Effector CD8-positive, alpha-beta T cell (primary cell): Measurements from ENCODE around the gene DMAC2L.
"Not testable (repeated sequence)": the region's sequence is repeated elsewhere in the genome, so short reads cannot be mapped to it uniquely, and the experiment has no call there.

ENCODE experiments used
- DNase-seq: peaks from one replicate; lab custom pipeline; 2025; lab: John Stamatoyannopoulos, UW

Gene DMAC2L

DNA sequence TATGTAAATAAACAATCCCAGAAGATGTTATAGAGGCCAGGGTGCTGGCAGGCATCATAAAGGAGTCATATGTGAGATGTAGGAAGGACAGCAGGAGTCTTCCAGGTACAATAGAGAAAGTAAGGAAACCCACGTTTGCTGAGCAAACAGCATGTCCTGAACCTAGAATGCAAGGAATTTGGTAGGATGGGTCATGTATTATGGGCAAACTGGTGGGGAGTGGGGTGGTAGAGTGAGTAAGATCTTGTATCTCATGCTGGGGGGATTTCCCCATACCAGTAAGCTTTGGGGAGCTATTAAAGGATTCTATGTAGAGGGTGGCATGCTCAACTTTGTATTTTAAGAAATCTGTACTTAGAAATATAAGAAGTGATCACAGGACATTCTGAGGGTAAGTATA lies 43.6 kb downstream of the DMAC2L start:
- no peak for DNase-seq

DNA sequence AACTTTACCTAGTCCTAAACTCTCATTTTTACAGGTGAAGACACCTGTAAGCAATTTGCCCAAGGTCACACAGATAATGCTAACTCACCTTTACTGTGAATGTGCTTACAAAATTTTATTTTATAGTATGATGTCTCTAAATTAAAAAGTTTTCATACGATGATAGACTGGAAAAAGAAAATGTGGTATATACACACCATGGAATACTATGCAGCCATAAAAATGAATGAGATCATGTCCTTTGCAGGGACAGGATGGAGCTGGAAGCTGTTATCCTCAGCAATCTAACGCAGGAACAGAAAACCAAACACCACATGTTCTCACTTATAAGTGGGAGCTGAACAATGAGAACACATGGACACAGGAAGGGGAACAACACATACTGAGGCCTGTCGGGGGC lies 44.2 kb downstream of the DMAC2L start:
- not testable (repeated sequence) for DNase-seq

DNA sequence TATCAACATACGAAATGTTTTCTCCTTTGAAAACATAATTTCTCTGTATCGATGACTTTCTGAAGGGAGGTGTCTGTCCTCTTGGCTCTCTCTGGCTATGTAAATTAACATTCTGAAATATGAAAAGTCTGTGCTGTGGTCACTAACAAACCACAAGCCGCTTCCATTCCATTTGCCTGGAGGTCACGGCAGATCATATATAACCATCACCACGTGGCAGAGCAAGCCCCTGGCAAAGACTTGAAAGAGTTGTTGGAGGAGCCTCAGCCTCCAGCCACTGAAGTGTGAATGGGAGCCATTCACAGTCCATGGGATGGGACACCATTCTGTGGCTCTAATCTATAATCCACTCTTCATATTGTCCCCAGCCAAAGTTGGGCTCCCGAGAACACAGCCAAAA lies 45.0 kb downstream of the DMAC2L start:
- no peak for DNase-seq

DNA sequence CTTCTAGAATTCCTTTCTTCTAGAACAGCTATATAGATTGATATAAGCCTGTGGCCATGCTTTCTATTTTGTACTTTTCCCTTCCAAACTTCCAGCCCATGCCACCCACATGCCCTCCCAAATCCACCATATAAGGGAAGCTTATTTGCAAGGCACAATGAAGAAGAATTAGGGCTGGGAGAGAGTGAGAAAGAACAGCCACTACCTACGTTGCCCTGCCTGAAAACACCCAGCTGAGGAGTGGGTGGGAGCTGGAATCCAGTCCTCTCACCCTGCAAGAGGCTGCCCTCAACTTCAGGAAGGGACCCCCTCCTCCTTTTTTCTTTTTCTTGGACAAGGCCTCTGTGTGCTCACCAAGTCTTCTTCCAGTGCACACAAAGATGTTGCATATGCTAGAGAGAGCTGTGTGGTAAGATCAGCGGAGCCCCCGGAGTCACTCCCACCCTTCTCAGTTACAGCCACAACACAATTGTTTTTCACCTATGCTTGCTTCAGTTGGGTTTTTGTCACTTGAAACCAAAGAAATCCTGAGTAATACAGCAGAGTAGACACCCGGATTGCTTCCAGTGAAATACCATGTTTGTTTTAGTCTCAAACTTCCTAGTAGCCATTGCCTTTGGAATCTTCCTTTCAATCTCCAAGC lies 45.8 kb downstream of the DMAC2L start:
- DNase-seq, result no peak

DNA sequence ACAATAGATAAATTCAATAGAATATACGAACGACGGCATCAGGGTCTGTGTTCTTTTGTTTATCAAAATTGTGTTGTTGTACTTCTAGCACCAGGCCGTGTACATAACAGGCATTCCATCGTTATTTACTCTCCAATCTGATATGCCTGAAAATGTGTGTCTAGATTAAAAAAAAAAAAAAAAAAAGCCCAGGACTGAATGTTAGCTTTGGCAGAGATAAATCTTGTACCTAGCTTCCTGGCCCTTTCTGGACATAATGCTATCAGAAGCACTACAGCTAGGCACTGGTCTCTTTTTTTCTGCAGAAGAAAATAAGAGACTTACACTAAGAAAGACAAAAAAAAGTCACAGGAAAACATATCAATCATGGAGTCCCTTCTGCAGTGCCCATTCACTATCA lies 47.5 kb downstream of the DMAC2L start:
- no peak for DNase-seq

DNA sequence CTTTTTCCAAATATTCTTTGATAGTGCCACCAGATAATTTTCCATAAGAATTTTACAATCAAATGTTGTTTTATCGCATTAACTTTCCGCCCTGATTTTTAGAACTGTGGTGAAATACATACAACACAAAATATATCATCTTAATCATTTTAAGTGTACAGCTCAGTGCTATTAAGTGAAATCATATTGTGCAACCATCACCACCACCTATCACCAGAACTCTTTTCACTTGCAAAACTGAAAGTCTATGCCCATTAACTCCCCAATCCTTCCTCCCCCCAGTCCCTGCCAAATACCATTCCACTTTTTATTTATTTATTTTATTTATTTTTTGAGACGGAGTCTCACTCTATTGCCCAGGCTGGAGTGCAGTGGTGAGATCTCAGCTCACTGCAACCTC lies 48.0 kb downstream of the DMAC2L start:
- DNase-seq, result no peak

DNA sequence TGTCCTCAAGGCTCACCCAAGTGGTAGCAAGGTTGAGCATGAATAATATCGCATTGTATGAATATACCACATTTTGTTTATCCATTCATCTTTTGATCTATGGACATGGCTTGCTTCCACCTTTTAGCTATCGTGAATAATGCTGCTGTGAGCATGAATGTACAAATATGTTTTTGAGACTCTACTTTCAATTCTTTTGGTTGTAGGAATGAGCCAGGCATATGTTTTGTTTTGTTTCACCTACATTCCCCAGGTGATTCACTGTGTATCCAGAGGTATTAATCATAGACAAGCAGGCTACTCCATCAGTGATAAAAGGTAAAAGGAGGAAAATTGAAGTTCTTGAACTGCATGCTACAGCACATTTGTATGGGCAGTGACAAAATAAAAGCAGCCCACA lies 48.7 kb downstream of the DMAC2L start:
- no peak for DNase-seq

DNA sequence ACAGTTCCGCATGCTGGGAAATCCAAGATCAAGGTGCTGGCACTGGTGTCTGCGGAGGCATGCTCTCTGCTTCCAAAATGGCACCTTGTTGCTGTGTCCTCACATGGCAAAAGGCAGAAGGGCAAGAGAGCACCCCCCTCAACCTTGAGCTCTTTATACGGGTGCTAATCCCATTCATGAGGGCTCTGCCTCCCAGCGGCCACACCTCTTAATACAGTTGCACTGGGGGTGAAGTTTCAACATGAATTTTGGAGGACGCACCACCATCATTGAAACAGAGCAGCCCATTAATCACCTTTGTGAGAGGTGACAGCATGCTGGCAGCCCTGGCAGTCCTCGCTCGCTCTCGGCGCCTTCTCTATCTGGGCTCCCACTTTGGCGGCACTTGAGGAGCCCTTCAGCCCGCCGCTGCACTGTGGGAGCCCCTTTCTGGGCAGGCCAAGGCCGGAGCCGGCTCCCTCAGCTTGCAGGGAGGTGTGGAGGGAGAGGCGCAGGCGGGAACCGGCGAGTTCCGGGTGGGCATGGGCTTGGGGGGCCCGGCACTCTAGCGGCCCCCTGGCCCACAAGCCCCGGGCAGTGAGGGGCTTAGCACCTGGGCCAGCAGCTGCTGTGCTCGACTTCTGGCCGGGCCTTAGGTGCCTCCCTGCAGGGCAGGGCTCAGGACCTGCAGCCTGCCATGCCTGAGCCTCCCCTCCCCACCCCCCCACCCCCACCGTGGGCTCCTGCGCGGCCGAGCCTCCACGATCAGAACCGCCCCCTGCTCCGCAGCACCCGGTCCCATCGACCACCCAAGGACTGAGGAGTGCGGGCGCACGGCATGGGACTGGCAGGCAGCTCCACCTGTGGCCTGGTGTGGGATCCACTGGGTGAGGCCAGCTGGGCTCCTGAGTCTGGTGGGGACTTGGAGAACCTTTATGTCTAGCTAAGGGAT lies 49.6 kb downstream of the DMAC2L start:
- DNase-seq, result not testable (repeated sequence)

DNA sequence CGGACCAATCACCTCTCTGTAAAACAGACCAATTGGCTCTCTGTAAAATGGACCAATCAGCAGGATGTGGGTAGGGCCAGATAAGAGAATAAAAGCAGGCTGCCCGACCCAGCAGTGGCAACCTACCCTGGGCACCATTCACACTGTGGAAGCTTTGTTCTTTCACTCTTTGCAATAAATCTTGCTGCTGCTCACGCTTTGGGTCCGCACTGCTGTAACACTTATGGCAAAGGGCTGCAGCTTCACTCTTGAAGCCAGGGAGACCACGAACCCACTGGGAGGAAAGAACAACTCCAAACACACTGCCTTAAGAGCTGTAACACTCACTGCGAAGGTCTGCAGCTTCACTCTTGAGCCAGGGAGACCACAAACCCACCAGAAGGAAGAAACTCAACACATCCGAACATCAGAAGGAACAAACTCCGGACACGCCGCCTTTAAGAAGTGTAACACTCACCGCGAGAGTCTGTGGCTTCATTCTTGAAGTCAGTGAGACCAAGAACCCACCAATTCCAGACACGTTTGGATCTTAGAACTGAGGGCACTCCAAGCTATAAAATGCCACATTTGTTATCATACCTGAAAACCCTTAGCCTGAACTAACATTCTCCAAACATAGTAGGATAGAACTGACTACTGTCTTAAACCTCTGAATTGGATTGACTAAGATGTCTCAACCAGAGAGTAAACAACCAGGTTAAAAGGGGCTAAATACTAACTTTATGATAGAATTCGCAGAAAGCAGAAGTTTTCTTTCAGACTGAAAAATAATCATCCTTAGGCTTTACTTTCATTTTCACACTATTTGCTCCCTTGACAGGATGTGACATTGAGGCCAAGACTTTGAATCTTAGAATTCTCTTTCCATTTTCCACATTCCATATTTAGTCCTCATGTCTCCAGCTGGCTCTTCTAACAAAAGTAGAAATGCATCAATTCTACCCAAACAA lies 50.9 kb downstream of the DMAC2L start:
- DNase-seq, result no peak

DNA sequence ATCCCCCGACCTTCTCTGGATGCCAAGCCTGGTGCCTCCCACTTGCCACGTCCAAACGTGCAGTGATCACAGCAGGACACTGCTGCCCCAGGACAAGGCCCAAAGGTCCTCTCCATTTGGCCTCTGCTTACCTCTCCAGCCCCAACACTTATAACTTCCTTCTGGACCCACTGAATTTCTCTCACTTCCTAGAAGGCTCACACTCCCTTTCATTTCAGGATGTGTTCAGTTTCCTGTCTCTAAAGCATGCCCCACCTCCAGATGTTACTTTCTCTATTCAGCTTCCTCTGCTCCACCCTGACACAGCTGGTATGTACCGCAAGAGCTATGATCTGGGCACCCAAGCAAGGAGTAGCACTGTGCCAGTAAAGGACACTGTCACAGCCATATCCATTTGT lies 51.6 kb downstream of the DMAC2L start:
- DNase-seq, result no peak

DNA sequence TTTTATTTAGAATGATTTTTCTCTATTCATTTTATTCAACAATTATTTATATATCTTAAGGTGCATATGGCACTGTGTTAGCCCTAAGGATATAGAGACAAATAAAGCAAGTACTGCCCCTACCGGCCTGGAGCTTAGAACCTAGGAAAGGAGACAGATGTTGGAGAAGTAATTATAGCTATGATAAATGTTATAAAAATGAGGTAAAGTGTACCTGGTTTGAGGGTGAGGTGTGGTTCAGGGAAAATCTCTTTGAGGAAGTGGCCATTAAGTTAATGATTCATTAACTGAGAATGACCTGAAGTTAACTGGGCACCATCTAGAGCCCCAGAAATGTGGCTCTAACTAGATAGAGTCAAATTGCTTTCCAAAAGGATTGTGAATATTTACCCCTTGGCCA lies 52.7 kb downstream of the DMAC2L start:
- DNase-seq, result no peak

DNA sequence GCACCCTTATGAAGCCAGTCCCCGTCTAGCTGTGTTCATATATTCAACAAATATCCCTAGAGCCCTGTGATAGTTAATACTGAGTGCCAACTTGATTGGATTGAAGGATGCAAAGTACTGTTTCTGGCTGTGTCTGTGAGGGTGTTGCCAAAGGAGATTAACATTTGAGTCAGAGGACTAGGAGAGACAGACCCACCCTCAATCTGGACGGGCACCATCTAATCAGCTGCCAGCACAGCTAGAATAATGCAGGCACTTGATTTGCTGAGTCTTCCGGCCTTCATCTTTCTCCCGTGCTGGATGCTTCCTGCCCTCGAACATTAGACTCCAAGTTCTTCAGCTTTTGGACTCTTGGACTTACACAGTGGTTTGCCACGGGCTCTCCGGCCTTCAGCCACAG lies 53.4 kb downstream of the DMAC2L start:
- not testable (repeated sequence) for DNase-seq

DNA sequence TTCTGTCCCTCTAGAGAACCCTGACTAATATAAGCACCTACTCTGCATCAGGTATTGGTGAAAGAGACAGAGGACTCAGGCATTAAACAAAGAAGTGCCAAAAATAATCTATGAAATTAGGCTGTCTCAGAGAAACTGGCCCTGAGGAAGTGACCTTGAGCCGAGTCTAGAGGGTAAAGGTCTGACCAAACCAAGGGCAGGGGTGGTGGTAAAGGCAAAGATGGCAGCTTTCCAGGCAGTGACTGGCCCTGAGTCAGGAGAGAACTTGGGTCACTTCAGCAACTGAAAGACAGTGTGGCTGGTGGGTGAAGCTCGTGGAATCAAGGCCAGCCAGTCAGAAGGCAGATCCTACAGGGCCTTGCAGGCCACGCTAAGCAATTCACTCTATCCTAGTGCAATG lies 54.0 kb downstream of the DMAC2L start:
- DNase-seq, result no peak

DNA sequence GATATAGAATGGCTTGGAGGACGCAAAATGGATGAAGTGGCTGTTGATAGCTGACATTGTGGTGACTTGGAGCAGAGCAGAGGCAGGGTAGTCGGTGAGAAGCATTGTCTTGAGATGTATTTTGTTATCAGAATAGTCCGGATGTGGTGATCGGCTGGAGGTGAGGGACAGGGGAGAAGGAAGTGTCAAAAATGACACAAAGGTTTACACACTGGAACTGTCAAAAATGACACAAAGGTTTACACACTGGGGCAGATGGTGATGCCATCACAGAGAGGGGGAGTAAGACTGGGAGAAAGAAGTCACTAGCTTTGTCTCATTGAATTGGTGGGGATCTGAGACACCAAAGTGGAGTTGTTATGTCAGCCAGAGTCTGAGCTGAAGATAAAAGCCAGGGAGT lies 54.5 kb downstream of the DMAC2L start:
- DNase-seq, result no peak

DNA sequence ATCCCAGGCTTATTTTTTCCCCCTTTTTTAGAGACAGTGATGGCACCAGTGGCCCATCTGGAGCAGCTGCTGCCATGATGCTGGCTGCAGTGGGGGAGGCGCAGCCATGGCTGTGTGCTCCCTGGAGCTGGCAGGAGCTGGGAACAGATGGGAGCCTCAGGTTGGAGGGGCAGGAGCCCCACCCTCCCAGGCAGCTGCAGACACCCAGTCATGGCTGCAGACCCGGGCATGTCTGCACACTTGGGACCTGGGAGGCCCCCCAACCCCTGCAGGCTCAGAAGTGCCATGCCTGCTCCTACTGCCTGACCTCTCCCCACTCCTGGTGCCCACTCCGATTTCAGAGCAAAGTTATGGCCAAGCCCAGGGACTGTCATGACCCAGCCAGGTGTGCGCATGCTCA lies 59.4 kb downstream of the DMAC2L start:
- no peak for DNase-seq

DNA sequence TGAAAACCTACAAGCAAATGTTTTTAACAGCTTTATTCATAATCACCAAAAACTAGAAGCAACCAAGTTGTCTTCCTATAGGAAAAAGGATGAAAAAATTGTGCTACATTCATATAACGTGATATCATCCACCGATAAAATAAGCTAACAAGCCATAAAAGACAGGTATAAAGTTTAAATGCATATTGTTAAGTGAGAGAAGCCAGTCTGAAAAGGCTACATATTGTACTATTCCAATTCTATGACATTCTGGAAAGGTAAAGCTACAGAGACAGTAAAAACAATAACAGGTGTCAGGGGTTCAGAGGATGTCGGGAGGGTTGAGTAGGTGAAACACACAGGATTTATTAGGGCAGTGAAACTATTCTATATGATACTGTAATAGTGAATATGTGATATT lies 61.8 kb downstream of the DMAC2L start:
- no peak for DNase-seq

DNA sequence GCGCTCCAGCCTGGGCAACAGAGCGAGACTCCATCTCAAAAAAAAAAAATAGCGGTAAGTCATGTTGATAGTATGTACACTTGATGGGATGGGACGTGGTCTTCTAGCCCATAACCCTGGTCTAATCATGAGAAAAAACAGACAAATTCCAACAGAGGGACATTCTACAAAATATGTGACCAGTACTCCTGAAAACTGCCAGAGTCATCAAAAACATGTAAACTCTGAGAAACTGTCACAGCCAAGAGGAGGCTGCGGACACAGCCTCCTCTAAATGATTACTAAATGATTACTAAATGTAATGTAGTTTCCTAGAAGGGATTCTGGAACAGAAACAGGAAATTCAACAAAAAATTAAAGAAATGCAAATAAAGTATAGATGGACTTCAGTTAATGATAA lies 63.6 kb downstream of the DMAC2L start:
- no peak for DNase-seq
